SK-N-SH treated with all-trans-retinoic acid at 6 μM for 48 hours (cell line): ENCODE measurements around the gene SLC41A3.

ENCODE experiments used
- ATAC-seq: fragments of 200-7000 bp; cut with Tn5 transposase; 3 replicates; pipeline ENCODE4 v1.9.1; 2020; ENCODE audit warnings: mild to moderate bottlenecking, moderate library complexity
- ARNTL ChIP-seq: fragments of 450-650 bp; formaldehyde crosslinking; IDR thresholded peaks from 2 replicates; pipeline ENCODE4 v1.5.0; 2020; ENCODE audit warnings: low read depth, mild to moderate bottlenecking, moderate library complexity, borderline replicate concordance
- BACH2 ChIP-seq: fragments of 250-450 bp; sonication (Bioruptor Pico); IDR thresholded peaks from 2 replicates; pipeline ENCODE4 v1.9.0; 2021; ENCODE audit warnings: mild to moderate bottlenecking, borderline replicate concordance
- CREB5 ChIP-seq: fragments of 250-450 bp; sonication (Bioruptor Pico); IDR thresholded peaks from 2 replicates; pipeline ENCODE4 v1.5.1; 2020; ENCODE audit warnings: low read depth, mild to moderate bottlenecking, moderate library complexity
- CSDC2 ChIP-seq: fragments of 250-450 bp; sonication (Bioruptor Pico); IDR thresholded peaks from 2 replicates; pipeline ENCODE4 v1.5.0; 2020; ENCODE audit warnings: mild to moderate bottlenecking, moderate library complexity
- CSRNP3 ChIP-seq: fragments of 250-450 bp; sonication (Bioruptor Pico); IDR thresholded peaks from 2 replicates; pipeline ENCODE4 v1.5.1; 2021; ENCODE audit warnings: mild to moderate bottlenecking, moderate library complexity
- ESRRG ChIP-seq: fragments of 250-450 bp; sonication (Bioruptor Pico); IDR thresholded peaks from 2 replicates; pipeline ENCODE4 v1.6.1; 2021; ENCODE audit warnings: mild to moderate bottlenecking
- GLIS3 ChIP-seq: fragments of 250-450 bp; sonication (Bioruptor Pico); IDR thresholded peaks from 2 replicates; pipeline ENCODE4 v1.5.0; 2020; ENCODE audit warnings: mild to moderate bottlenecking, moderate library complexity
- ISL1 ChIP-seq: fragments of 250-450 bp; sonication (Bioruptor Pico); IDR thresholded peaks from 2 replicates; pipeline ENCODE4 v2.1.2; 2022; ENCODE audit warnings: mild to moderate bottlenecking, moderate library complexity
- PATZ1 ChIP-seq: fragments of 250-450 bp; sonication (Bioruptor Pico); IDR thresholded peaks from 2 replicates; pipeline ENCODE4 v1.8.0; 2020; ENCODE audit warnings: mild to moderate bottlenecking, moderate library complexity, borderline replicate concordance
- POU6F1 ChIP-seq: fragments of 250-450 bp; sonication (Bioruptor Pico); IDR thresholded peaks from 2 replicates; pipeline ENCODE4 v1.8.0; 2021; ENCODE audit warnings: low read depth, mild to moderate bottlenecking, moderate library complexity, borderline replicate concordance
- PPARA ChIP-seq: fragments of 250-450 bp; sonication (Bioruptor Pico); IDR thresholded peaks from 2 replicates; pipeline ENCODE4 v1.5.0; 2020; ENCODE audit warnings: mild to moderate bottlenecking, borderline replicate concordance
- SNAI2 ChIP-seq: fragments of 250-450 bp; sonication (Bioruptor Pico); IDR thresholded peaks from 2 replicates; pipeline ENCODE4 v1.5.0; 2020; ENCODE audit warnings: mild to moderate bottlenecking, moderate library complexity
- TOX ChIP-seq: fragments of 250-450 bp; sonication (Bioruptor Pico); IDR thresholded peaks from 2 replicates; pipeline ENCODE4 v1.8.0; 2021; ENCODE audit warnings: mild to moderate bottlenecking, moderate library complexity, borderline replicate concordance
- TSHZ2 ChIP-seq: fragments of 250-450 bp; sonication (Bioruptor Pico); IDR thresholded peaks from 2 replicates; pipeline ENCODE4 v1.5.0; 2020; ENCODE audit warnings: mild to moderate bottlenecking, moderate library complexity
- ZC3H10 ChIP-seq: fragments of 250-450 bp; sonication (Bioruptor Pico); IDR thresholded peaks from 2 replicates; pipeline ENCODE4 v1.5.1; 2021; ENCODE audit warnings: mild to moderate bottlenecking, moderate library complexity
- ZFP3 ChIP-seq: fragments of 250-450 bp; sonication (Bioruptor Pico); IDR thresholded peaks from 2 replicates; pipeline ENCODE4 v1.5.0; 2020; ENCODE audit warnings: mild to moderate bottlenecking, moderate library complexity
- ZFP30 ChIP-seq: fragments of 450-650 bp; formaldehyde crosslinking; IDR thresholded peaks from 2 replicates; pipeline ENCODE4 v1.5.0; 2022; ENCODE audit warnings: mild to moderate bottlenecking, moderate library complexity
- ZNF565 ChIP-seq: fragments of 450-650 bp; formaldehyde crosslinking; conservative IDR thresholded peaks from 2 replicates; pipeline ENCODE4 v1.5.0; 2020; ENCODE audit warnings: low read depth, mild to moderate bottlenecking, moderate library complexity
- ZNF70 ChIP-seq: fragments of 450-650 bp; formaldehyde crosslinking; IDR thresholded peaks from 2 replicates; pipeline ENCODE4 v1.5.0; 2020; ENCODE audit warnings: mild to moderate bottlenecking, moderate library complexity
- ZNF8 ChIP-seq: fragments of 450-650 bp; formaldehyde crosslinking; IDR thresholded peaks from 2 replicates; pipeline ENCODE4 v1.5.0; 2020; ENCODE audit warnings: mild to moderate bottlenecking, moderate library complexity

The SLC41A3 gene

GRCh38 chr3:126016616-126017015 lies 67.3 kb downstream of the SLC41A3 start:
- no peak for ATAC-seq

GRCh38 chr3:126015075-126015474 lies 68.8 kb downstream of the SLC41A3 start:
- ATAC-seq = no peak
- no peak for TF ChIP-seq PPARA (CRISPR knock-in tag)
- TF ChIP-seq, all 23 proteins: peak for 0

More at GRCh38 chr3:126016616-126017015, 67.3 kb downstream of the SLC41A3 start:
- TF ChIP-seq ZNF8 (CRISPR knock-in tag) (no peak), TOX (CRISPR knock-in tag) (no peak), ZFP30 (no peak), ESRRG (CRISPR knock-in tag) (no peak), ARNTL (CRISPR knock-in tag) (no peak)
- TF ChIP-seq, all 23 proteins: peak for 0

GRCh38 chr3:126014252-126014651 lies 69.7 kb downstream of the SLC41A3 start:
- TF ChIP-seq ESRRG (CRISPR knock-in tag) (no peak), TOX (CRISPR knock-in tag) (no peak), CSRNP3 (CRISPR knock-in tag) (no peak), POU6F1 (CRISPR knock-in tag) (no peak), BACH2 (CRISPR knock-in tag) (no peak), CREB5 (CRISPR knock-in tag) (no peak), ZNF70 (no peak), ZC3H10 (CRISPR knock-in tag) (no peak), GLIS3 (CRISPR knock-in tag) (no peak), ISL1 (no peak), TSHZ2 (CRISPR knock-in tag) (no peak), ZNF8 (CRISPR knock-in tag) (no peak), ZNF565 (CRISPR knock-in tag) (no peak), PPARA (CRISPR knock-in tag) (no peak), SNAI2 (CRISPR knock-in tag) (no peak), PATZ1 (no peak), ZFP3 (no peak), CSDC2 (CRISPR knock-in tag) (no peak)
- peak; percentile 98 for ATAC-seq

- TF ChIP-seq SNAI2 (CRISPR knock-in tag) = no peak
- no peak for TF ChIP-seq CREB5 (CRISPR knock-in tag)
- TF ChIP-seq ZC3H10 (CRISPR knock-in tag) = no peak
- TF ChIP-seq ZNF70 = no peak
- no peak for TF ChIP-seq ZNF8 (CRISPR knock-in tag)
- ATAC-seq = no peak; the same call in 2 of the 3 replicates
Observed at GRCh38 chr3:126013751-126014156, 70.2 kb downstream of the SLC41A3 start.
